Activated CD8-positive, alpha-beta memory T cell treated with anti-CD3 and anti-CD28 coated beads, Interleukin-2, amount 50 U/mL, for 4 hours (primary cell): Measurements from ENCODE around the gene OR13C9.
"Not testable (repeated sequence)": the region's sequence is repeated elsewhere in the genome, so short reads cannot be mapped to it uniquely, and the experiment has no call there.

ENCODE experiments used
- DNase-seq: peaks from one replicate; pipeline ENCODE4 v3.0.0-alpha.2; 2020

OR13C9 gene

GRCh38 chr9:104618104-104618503, at the start of gene OR13C9:
OR13C9 (minus strand) TSS chr9:104618204; CDS start chr9:104618204, 0 bp downstream.
- no peak for DNase-seq

- DNase-seq, result no peak
Measured at GRCh38 chr9:104658496-104659195, 40.6 kb upstream of the OR13C9 start.

- DNase-seq, result no peak
Measured at GRCh38 chr9:104635456-104635855, 17.5 kb upstream of the OR13C9 start.

- no peak for DNase-seq
Measured at GRCh38 chr9:104633976-104634520, 16.0 kb upstream of the OR13C9 start.

- not testable (repeated sequence) for DNase-seq
Measured at GRCh38 chr9:104625964-104626363, 8.0 kb upstream of the OR13C9 start.

- no peak for DNase-seq
Measured at GRCh38 chr9:104617418-104617817, 586 bp downstream of the OR13C9 start.

GRCh38 chr9:104611213-104611612, 6.8 kb downstream of the OR13C9 start:
- no peak for DNase-seq

GRCh38 chr9:104608336-104608735, 9.7 kb downstream of the OR13C9 start:
- DNase-seq, result no peak

GRCh38 chr9:104606152-104606551, 11.9 kb downstream of the OR13C9 start:
- no peak for DNase-seq

GRCh38 chr9:104605527-104605926, 12.5 kb downstream of the OR13C9 start, which contains the start of gene OR13C2:
OR13C2 (minus strand) TSS chr9:104605627; CDS start chr9:104605627, 0 bp downstream.
- not testable (repeated sequence) for DNase-seq

- no peak for DNase-seq
Measured at GRCh38 chr9:104604801-104605200, 13.2 kb downstream of the OR13C9 start.

GRCh38 chr9:104599313-104599712, 18.7 kb downstream of the OR13C9 start, which contains the start of gene OR13C5:
OR13C5 (minus strand) TSS chr9:104599413; CDS start chr9:104599413, 0 bp downstream.
- not testable (repeated sequence) for DNase-seq

- not testable (repeated sequence) for DNase-seq
Measured at GRCh38 chr9:104598749-104599148, 19.3 kb downstream of the OR13C9 start.

- DNase-seq, result no peak
Measured at GRCh38 chr9:104589626-104590025, 28.4 kb downstream of the OR13C9 start.

GRCh38 chr9:104586496-104587180, 31.4 kb downstream of the OR13C9 start:
- DNase-seq, result no peak

- DNase-seq, result no peak
Measured at GRCh38 chr9:104580562-104580961, 37.4 kb downstream of the OR13C9 start.

- no peak for DNase-seq
Measured at GRCh38 chr9:104577263-104577662, 40.7 kb downstream of the OR13C9 start.

GRCh38 chr9:104575456-104575855, 42.5 kb downstream of the OR13C9 start:
- no peak for DNase-seq

GRCh38 chr9:104572612-104573011, 45.4 kb downstream of the OR13C9 start:
- DNase-seq, result no peak

GRCh38 chr9:104568868-104569267, 49.1 kb downstream of the OR13C9 start, which contains the start of gene OR13C8:
OR13C8 (plus strand) TSS chr9:104569168; CDS start chr9:104569168, 0 bp downstream.
- no peak for DNase-seq
